AG04449 (cell line): ENCODE measurements around the gene ANKRD11.
"Not testable (repeated sequence)": the region's sequence is repeated elsewhere in the genome, so short reads cannot be mapped to it uniquely, and the experiment has no call there.

Experiments
- CTCF ChIA-PET: fragments of 350-600 bp; formaldehyde crosslinking; extraction: SDS; loops from one replicate; lab custom pipeline; 2021; ENCODE audit warnings: antibody characterized with exemption; lab: Yijun Ruan, JAX
- POLR2A ChIA-PET: fragments of 400-600, 350-600 bp; formaldehyde crosslinking; extraction: SDS; loops from one replicate; lab custom pipeline; 2020; ENCODE audit warnings: antibody characterized with exemption, inconsistent platforms; lab: Yijun Ruan, JAX
- DNase-seq: peaks from one replicate; pipeline ENCODE4 v3.0.0-alpha.2; 2010; ENCODE audit warnings: low read depth, low spot score
- H3K4me3 ChIP-seq: 2 replicates; pipeline ENCODE4 v1.5.1; 2011; ENCODE audit warnings: low read depth, mild to moderate bottlenecking, control low read depth, low read length
- TF ChIP-seq, protein P1 (sequence below): IDR thresholded peaks from one replicate; pipeline ENCODE4 v1.5.1; 2011; ENCODE audit warnings: mild to moderate bottlenecking, moderate library complexity, low read length, control low read depth, inconsistent platforms; ENCODE audit not compliant: insufficient read depth; ENCODE audit errors: missing control alignments

Gene ANKRD11

DNA sequence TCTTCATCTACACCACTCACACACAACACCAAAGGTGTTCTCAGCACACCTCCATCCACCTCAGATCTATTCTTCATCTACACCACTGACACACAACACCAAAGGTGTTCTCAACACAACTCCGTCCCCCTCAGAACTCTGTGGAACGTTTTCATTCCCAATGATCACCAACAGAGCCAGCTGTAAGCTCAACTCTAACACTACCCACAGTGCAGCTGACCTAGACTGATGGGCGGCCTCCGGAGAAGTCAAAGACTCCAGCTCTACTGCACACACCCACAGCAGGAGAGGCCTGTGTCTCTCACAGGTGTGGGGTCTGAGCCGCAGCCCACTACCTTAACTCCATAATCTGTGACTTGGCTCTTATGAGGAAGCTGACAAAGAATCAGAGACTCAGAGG lies 50.7 kb downstream of the ANKRD11 start:
- TF ChIP-seq, protein P1, sequence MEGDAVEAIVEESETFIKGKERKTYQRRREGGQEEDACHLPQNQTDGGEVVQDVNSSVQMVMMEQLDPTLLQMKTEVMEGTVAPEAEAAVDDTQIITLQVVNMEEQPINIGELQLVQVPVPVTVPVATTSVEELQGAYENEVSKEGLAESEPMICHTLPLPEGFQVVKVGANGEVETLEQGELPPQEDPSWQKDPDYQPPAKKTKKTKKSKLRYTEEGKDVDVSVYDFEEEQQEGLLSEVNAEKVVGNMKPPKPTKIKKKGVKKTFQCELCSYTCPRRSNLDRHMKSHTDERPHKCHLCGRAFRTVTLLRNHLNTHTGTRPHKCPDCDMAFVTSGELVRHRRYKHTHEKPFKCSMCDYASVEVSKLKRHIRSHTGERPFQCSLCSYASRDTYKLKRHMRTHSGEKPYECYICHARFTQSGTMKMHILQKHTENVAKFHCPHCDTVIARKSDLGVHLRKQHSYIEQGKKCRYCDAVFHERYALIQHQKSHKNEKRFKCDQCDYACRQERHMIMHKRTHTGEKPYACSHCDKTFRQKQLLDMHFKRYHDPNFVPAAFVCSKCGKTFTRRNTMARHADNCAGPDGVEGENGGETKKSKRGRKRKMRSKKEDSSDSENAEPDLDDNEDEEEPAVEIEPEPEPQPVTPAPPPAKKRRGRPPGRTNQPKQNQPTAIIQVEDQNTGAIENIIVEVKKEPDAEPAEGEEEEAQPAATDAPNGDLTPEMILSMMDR = no peak
- POLR2A ChIA-PET = no interaction called here
- CTCF ChIA-PET = interaction anchor here (1.4 kb wide), 1 partner anchor 9 kb away, joined by 3 read pairs; no protein-coding TSS in a partner anchor
- no peak for DNase-seq
- no peak overlapping the region for H3K4me3 ChIP-seq

DNA sequence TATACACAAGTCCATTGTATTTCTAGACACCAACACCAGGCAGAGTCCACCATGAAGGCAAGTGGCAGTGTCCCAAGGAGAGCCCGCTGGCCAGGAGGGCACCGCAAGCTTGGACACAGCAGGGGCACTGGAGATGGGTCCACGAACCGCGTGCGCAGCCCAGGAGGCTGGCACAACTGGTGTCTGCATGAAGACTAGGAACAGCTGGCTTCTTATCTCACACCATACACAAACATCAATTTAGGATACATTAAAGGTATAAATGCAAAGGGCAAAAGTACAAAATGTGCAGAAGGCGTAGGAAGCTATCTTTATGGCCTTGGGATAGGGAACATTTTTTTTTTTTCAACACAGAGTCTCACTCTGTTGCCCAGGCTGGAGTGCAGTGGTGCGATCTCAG lies 52.4 kb downstream of the ANKRD11 start:
- CTCF ChIA-PET = interaction anchor here (0.7 kb wide), 1 partner anchor 19 kb away, joined by 3 read pairs; no protein-coding TSS in a partner anchor
- DNase-seq = no peak
- POLR2A ChIA-PET = no interaction called here
- no peak overlapping the region for H3K4me3 ChIP-seq
- TF ChIP-seq, protein P1 = no peak

DNA sequence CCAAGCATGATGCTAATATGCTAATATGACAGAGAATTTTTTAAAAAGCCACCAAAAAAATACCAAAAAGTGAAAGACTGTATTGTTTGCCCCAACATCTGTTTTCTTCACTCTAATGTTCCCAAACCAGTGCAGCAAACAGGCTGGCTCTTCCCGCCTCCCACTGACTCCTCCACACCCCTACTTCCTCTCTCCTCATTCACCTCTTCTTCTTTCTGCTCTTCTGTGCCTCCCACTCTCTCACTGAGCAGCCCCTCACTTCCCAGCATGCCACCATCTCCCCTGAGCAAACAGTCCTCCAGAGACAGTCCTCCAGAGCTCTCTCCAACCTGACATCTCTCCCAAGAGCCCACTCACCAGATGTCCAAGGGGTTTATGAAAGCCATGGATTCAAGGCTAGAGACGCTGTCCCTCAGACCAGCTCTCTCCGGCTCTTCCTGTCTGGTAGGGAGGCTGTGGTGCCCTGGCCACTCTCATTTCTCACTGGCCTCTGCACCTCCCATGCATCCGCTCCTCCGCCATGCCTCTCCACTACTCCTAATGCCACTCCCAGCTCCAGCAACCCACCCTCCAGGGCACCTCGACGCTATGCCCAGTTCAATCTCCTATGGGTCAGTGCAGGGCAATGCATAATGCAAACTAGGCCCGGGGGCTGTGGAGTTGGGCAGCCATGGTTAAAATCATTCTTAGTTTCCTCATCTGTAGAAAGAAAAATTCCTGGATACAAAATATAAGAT lies 52.9 kb downstream of the ANKRD11 start:
- ChIA-PET CTCF (interaction anchor here (1.5 kb wide), 1 partner anchor 26 kb away, joined by 4 read pairs; no protein-coding TSS in a partner anchor), POLR2A (no interaction called here)
- DNase-seq = no peak
- no peak overlapping the region for H3K4me3 ChIP-seq
- TF ChIP-seq, protein P1 = no peak

DNA sequence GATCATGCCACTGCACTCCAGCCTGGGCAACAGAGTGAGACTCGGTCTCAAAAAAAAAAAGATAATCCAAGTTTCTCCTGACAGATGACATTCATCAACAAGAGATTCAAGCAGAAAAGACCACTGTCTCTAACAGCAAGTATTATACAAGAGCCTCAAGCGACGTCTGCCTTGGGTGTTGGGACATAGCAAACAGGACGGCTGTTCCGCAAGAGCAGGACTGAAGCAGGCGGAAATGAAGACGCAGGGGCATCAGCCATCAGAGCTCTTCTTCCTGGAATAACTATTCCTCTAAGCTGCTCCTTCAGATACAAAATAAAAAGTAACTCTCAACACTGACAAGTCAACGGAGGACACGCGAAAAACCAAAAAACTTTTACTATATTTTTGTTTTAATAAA lies 54.0 kb downstream of the ANKRD11 start:
- ChIA-PET CTCF (interaction anchor here (0.6 to 1.5 kb wide), 3 partner anchors 9 to 25 kb away, joined by 3 to 4 read pairs (median 3); no protein-coding TSS in a partner anchor), POLR2A (interaction anchor here (0.7 kb wide), 1 partner anchor 19 kb away, joined by 3 read pairs; no protein-coding TSS in a partner anchor)
- TF ChIP-seq, protein P1 = no peak
- H3K4me3 ChIP-seq = no peak overlapping the region
- no peak for DNase-seq

DNA sequence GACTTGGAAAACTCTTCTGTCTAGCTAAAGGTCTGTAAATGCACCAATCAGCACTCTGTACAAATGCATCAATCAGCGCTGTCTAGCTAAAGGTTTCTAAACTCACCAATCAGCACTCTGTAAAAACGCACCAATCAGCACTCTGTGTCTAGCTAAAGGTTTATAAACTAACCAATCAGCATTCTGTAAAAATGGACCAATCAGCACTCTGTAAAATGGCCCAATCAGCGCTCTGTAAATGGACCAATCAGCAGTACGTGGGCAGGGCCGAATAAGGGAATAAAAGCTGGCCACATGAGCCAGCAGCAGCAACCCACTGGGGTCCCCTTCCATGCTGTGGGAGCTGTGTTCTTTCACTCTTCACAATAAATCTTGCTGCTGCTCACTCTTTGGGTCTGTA lies 55.3 kb downstream of the ANKRD11 start:
- DNase-seq, H3K4me3 ChIP-seq, POLR2A ChIA-PET: not testable (repeated sequence)
- CTCF ChIA-PET = interaction anchor here (1.2 kb wide), 1 partner anchor 15 kb away, joined by 3 read pairs; no protein-coding TSS in a partner anchor

DNA sequence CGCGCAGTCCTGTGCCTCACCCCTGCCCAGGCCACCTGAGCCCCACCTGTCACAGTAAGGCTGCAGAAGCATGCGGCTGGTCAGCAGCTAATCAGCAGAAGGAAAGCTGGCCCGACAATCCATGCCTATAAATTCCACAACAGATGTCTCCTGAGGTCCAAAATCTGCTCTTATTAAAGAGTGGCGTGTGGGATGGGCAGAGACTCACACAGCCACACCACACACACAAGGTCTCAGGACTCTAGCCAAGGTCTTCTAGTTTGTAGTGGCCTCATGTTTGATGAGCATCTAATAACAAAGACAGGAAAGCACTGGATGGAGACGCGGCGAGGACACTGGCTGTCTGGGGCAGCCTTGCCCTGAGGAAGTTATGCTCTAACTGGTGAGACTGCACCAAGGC lies 55.9 kb downstream of the ANKRD11 start:
- POLR2A ChIA-PET = no interaction called here
- CTCF ChIA-PET = interaction anchor here (1.2 kb wide), 1 partner anchor 14 kb away, joined by 3 read pairs; no protein-coding TSS in a partner anchor

DNA sequence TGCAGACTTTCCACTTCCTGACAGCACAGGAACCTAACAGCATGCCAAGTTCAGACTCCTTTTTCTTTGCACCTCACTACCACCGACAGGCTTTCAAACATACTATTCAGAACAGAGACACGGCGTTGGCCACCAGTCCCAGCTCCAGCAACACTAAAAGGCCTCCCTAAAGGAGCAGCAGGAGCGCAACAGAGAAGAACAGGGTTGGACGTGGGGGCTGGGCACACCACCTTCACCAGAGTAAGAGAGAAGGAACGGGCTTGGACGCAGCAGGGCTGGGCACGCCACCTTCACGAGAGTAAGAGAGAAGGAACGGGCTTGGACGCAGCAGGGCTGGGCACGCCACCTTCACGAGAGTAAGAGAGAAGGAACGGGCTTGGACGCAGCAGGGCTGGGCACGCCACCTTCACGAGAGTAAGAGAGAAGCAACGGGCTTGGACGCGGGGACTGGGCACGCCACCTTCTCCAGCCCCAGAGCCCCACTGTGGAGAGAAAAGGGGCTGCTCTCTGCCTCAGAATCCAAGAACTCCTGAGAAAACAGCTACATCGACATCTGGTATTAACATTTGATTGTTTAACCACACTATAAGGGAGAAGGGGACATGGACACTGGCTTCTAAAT lies 56.9 kb downstream of the ANKRD11 start:
- POLR2A ChIA-PET = interaction anchor here (0.6 kb wide), 1 partner anchor 89 kb away, joined by 3 read pairs; no protein-coding TSS in a partner anchor
- H3K4me3 ChIP-seq, DNase-seq, CTCF ChIA-PET: not testable (repeated sequence)

More for the DNA sequence above, 55.9 kb downstream of the ANKRD11 start:
- TF ChIP-seq, protein P1 = no peak
- H3K4me3 ChIP-seq = no peak overlapping the region
- DNase-seq = no peak
